ENCODE measurements around the gene LGR5.
"Not testable (repeated sequence)": the region's sequence is repeated elsewhere in the genome, so short reads cannot be mapped to it uniquely, and the experiment has no call there.

Gene LGR5

GRCh38 chr12:71476513-71476912 lies 36.9 kb downstream of the LGR5 start:
- no peak for DNase-seq (ENCODE audit: low read depth)

GRCh38 chr12:71477609-71478008 lies 38.0 kb downstream of the LGR5 start:
- DNase-seq (ENCODE audit: low read depth), result no peak

GRCh38 chr12:71478270-71478669 lies 38.7 kb downstream of the LGR5 start:
- DNase-seq (ENCODE audit: low read depth), result no peak

DNA sequence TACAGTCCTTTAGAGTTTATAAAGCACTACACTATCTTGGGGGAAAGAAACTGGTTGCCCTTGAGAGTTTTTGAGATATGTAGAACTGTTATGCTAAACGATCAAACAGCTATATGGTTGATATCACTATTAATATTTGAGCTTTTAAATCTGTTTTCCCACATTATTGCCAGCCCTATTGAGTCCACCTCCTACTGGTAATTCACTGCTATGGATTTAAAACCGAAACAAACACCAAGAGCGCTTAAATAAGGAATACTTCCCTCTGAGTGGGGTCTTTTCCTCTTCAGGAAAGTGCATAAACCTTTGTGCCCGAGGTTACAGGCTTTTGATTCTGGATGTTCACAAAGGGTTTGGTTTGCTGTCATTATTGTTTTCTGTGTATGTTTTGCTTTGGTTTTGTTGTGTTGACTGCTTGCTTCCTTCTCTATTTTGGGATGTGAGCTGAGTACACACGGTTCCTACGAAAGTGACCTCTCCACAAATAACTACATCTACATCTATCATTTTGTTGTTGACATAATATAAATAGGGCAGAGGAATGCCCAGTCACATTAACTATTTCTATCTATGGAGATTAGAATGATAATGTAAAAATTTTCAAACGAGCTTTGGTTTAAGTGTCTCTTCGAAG lies 44.8 kb downstream of the LGR5 start:
- no peak for DNase-seq (ENCODE audit: low read depth)

DNA sequence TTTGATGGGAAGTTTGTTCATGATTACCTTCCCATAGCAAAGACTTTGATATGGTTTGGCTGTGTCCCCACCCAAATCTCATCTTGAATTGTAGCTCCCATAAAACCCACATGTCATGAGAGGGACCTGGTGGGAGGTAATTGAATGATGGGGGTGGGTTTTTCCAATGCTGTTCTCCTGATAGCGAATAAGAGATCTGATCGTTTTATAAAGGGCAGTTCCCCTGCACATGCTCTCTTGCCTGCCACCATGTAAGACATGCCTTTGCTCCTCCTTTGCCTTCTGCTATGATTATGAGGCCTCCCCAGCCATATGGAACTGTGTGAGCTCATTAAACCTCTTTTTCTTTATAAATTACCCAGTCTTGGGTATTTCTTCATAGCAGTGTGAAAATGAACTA lies 51.2 kb downstream of the LGR5 start:
- not testable (repeated sequence) for DNase-seq (ENCODE audit: low read depth)

DNA sequence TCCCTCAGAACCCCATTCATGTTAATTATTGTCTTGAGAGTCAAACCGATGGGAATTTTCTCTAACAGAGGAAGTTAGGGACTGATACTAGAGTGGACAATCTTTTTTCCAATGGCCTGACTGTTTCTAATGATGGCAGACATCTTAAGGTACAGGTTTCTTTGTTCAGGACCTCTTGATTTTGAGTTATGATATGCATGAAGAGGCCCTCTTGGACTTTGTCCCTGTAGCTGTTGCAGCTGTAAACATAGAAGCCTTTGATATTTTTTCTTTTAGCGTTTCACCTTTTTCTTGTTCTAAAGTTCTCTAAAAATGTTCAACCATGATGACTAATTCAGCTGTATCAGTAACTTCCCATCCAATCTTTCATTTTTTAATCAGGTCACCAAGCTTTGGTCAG lies 53.0 kb downstream of the LGR5 start:
- no peak for DNase-seq (ENCODE audit: low read depth)

DNA sequence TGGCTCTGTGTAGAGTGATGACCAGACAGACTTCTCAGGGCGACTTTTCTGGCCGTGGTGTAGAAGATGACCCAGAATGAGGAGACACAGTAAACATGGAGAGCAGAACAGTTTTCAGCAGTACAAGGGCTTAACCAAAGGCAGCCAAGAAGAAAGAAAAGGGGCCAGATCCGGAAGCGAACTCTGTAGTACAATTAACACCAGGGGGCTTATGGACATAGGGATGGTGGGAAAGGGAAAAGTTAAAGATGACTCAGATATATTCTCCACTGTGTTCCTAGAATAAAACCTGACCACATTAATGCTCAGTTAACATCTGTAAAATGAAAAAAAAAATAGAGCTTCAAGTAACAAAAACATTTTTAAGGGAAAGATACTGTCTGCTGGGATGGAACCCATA lies 60.2 kb downstream of the LGR5 start:
- DNase-seq (ENCODE audit: low read depth), result no peak

DNA sequence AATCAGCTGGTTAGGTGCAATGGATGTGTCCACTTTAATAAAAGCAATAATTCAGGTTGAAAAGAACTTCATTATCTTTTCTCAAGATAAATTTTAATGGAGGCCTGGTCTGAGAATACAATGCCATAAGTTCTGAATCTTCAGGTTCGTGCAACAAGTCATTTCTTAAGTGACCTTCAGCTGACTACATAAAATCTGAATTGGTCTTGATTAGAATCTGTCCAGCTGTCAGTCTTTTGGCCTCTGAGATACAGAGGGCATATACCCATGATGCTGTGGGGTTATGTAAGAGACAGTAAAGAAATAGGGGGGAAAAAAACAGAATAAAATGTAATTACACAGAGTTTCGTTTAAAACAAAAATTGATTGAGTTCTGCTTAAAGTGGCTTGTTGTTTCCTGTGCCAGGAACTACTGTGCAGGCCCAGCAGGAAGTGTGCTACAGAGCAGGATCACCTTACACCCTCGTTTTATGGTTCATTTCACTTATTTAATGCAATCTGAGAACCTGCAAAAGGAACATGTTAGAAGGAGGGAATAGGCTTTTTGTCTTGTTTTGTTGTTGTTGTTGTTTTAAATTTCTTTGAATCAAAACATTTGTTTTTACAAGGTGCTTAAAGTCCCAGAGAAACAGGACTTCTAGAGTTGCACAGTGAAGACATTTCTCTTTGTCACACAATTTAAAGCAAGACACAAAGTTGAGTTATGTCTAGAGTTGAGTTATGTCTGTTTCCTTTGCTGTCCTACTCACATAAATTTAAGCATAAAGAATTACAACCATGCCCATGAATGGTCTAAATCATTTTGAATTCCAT lies 64.2 kb downstream of the LGR5 start:
- DNase-seq (ENCODE audit: low read depth), result no peak

DNA sequence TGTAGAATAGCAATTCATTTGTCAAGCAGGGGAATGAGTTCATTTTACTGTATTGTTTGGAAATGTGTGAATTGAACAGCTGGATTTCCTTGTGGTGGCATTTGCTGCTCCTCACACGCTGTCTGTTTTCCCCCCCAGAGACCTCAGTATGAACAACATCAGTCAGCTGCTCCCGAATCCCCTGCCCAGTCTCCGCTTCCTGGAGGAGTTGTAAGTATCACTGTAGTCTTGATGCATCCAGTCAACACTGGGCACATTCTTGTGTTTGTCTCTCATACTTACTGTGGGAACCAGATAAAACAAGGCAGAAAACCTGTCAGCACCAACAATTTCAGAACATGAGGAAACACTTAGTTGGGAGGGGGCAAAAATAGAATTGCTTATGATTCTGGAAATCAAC lies 64.9 kb downstream of the LGR5 start:
- no peak for DNase-seq (ENCODE audit: low read depth)

GRCh38 chr12:71509705-71510104 lies 70.1 kb downstream of the LGR5 start:
- no peak for DNase-seq (ENCODE audit: low read depth)

- no peak for DNase-seq (ENCODE audit: low read depth)
Measured at GRCh38 chr12:71517145-71517846, 77.7 kb downstream of the LGR5 start.

GRCh38 chr12:71521125-71521524 lies 81.5 kb downstream of the LGR5 start:
- no peak for DNase-seq (ENCODE audit: low read depth)

DNA sequence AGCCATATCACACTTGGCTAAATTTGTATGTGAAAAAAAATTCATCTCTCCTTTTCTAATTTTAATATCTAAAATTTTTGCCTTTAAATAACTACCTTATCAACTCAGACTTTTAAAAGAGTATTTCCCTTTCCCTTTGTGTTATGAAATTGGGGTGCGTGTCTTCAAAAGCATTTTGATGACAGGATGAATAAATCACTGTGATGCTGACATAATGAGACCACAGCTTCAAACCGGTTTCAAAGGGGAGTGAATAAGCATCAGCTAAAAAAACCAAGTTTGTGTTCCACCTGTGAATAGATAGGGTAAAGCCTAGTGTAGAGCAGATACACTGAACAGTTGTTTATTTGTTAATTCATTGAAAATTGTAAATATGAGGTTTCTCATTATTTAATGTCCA lies 85.0 kb downstream of the LGR5 start:
- no peak for DNase-seq (ENCODE audit: low read depth)

- DNase-seq (ENCODE audit: low read depth), result no peak
Measured at GRCh38 chr12:71533703-71534102, 94.1 kb downstream of the LGR5 start.

DNA sequence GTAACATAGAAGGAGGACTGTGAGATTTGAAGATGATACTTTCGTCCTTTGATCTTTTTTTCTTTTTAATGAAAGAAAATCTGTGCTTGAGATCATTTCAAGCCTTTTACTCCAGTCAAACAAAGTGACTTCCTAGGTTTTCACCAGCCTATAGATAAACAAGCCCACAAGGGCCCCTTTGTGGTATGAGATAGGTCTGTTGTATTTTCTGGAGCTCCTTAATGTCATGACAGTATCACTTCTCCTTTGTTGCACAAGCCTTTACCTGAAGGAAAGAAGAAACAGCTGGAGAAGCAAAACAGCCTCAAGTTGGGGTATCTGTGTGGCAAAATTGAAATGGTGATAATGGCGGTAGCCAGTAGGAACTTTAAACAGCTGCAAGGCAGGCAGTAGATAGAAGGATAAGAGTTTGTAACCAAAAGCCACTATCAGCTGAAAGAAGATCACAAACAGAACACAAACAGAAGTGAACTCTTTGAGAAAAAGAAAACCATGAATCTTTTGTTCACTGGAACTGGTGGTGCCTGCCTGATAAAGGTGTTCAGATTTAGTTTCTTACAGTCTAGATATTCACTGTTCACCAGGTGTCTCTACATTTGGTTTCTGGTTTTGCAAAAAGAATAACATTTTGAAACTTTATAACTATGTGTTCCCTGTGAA lies 96.8 kb downstream of the LGR5 start:
- no peak for DNase-seq (ENCODE audit: low read depth)

DNA sequence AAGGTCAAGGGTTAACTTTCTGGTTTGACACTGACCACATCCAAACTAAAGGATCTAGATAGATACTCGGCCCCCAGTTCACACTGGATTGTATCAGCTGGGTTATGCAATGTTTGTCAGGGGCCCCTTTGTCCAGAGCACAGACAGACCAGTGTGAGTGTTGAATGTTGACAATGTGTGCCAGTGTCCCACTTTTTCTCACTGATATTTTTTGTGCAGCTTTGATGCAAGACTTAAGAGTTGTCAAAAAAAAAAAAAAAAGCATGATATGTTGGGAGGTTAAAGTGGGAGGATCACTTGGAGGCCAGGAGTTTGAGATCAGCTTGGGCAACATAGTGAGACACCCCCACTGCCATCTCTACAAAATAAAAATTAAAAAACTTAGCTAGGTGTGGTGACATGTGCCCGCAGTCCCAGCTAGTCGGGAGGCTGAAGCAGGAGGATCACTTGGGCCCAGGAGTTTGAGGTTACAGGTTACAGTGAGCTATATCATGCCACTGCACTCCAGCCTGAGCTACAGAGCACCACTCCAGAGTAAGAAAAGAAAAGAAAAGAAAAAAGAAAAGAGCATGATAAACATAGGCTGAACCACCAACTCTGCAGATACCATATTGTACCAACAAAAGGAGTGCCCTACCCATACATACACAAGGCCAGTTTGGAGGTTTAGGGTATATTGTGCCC lies 97.5 kb downstream of the LGR5 start:
- no peak for DNase-seq (ENCODE audit: low read depth)

- no peak for DNase-seq (ENCODE audit: low read depth)
Measured at GRCh38 chr12:71538807-71539206, 99.2 kb downstream of the LGR5 start.

DNA sequence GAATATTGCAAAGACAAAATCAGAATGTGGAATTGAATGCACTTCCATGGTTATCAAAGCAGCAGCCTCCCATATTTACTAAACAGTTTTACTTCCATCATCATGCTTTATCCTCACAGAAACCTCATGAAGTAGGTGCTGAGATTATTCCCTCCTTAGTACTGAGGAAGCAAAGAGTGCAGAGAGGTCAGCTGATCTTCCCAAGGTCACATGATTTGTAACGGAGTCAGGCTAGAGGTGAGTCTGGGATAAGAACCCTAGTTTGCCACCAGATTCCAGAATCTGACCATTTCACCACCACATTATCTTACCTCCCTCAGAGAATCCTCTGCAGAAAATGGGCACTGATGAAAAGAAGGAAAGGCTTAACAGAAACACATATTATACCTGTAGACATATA lies 102.0 kb downstream of the LGR5 start:
- DNase-seq (ENCODE audit: low read depth), result no peak

GRCh38 chr12:71546322-71546861 lies 106.8 kb downstream of the LGR5 start:
- no peak for DNase-seq (ENCODE audit: low read depth)

DNA sequence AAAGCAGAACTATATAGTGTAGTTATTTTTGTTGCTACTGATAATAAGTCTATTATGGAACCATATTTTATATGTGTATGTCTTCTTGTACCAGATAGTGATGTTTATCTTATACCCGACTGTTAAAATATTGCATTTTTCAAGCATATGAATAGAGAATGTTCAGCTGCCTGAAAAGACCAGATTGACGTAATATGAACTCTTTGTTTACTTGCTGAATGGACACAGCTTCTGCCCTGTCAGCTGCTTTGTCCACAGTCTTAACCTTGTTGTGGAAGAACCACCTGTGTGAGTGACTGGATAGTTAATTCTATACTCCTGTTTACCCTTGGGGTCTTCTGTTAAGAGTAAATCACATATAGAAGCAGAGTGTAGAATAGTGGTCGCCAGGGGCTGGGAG lies 109.3 kb downstream of the LGR5 start:
- no peak for DNase-seq (ENCODE audit: low read depth)

DNA sequence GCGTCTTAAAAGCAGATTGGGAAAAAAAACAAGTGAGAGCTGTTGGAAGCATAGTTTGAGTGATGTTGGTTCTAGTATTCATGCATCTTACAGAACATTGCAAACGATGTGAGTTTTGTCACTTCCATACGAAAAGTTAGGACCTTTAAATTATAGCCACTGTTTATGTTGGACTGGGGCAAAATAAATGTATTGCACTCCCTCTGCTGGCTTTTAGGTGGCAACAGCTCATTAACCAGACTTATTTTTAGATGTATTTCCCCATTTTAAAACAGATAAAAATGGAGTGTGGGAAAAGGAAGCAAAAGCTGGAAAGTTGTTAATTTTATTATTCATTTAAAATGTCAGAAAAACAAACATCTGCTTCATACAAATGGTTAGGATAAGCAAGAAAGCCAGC lies 111.9 kb downstream of the LGR5 start:
- no peak for DNase-seq (ENCODE audit: low read depth)
